HepG2 (cell line): ENCODE results near the gene CASP6. TPM values are rescaled to one million over a fixed set of nuclear protein-coding genes. Genes with fewer than 3 reads are reported as not detected.

Experiments
- ATAC-seq: fragments of 200-7000 bp; cut with Tn5 transposase; 3 replicates; pipeline ENCODE4 v1.9.1; 2020; ENCODE audit warnings: mild to moderate bottlenecking, moderate library complexity
- BruUV-seq: library from RNA; stranded (reverse); fragments of 400-500 nt; replicated peaks from 2 replicates; lab custom pipeline; 2021; lab: Mats Ljungman, UMichigan
- CTCF ChIA-PET: fragments of 300-600 bp; formaldehyde crosslinking; extraction: SDS; loops from one replicate; lab custom pipeline; 2021; ENCODE audit warnings: low total read pairs, inconsistent platforms, low intra/inter-chr PET ratio; lab: Yijun Ruan, JAX
- POLR2A ChIA-PET: fragments of 350-600 bp; sonication (Branson Sonifier 250); formaldehyde crosslinking; loops from one replicate; lab custom pipeline; 2020; ENCODE audit warnings: antibody characterized with exemption, inconsistent platforms; lab: Yijun Ruan, JAX
- DNase-seq: peaks from one replicate; pipeline ENCODE4 v3.0.0-alpha.2; 2015; ENCODE audit warnings: low spot score
- FAIRE-seq: peaks from 3 replicates; lab custom pipeline; 2011; peaks lifted over from hg19 to GRCh38; lab: Jason Lieb, UNC
- H2AFZ ChIP-seq: one replicate; pipeline ENCODE4 v1.6.1; 2011; ENCODE audit warnings: low read length, inconsistent platforms
- H3K27ac ChIP-seq: fragments of 300-600 bp; 3 replicates; pipeline ENCODE4 v1.8.0; 2011; ENCODE audit warnings: mixed run types, mild to moderate bottlenecking, mixed read lengths, low read length, inconsistent platforms; ENCODE audit not compliant: insufficient read depth; ENCODE audit errors: extremely low read length
- H3K27me3 ChIP-seq, 2 experiments: fragments of 200-600 bp in 1 of 2; 2 replicates in 1 of 2; 3 replicates in 1 of 2; pipeline versions ENCODE4 v1.6.0 to v1.8.0; 2011; ENCODE audit warnings: low read length in 2 of 2, mild to moderate bottlenecking in 2 of 2, moderate library complexity in 2 of 2, inconsistent platforms in 1 of 2; ENCODE audit not compliant: insufficient read depth in 2 of 2, control insufficient read depth in 1 of 2
- H3K36me3 ChIP-seq, 2 experiments: fragments of 200-600 bp in 1 of 2; replicated peaks in 1 of 2; 2 replicates in 1 of 2; 3 replicates in 1 of 2; pipeline versions ENCODE4 v1.5.1 to v1.8.0; 2011; ENCODE audit warnings: low read length in 2 of 2, inconsistent platforms in 1 of 2; ENCODE audit not compliant: insufficient read depth in 2 of 2, control insufficient read depth in 1 of 2
- H3K4me1 ChIP-seq: 2 replicates; pipeline ENCODE4 v1.5.1; 2012; ENCODE audit warnings: low read length, inconsistent platforms; ENCODE audit not compliant: insufficient read depth
- H3K4me2 ChIP-seq: 2 replicates; pipeline ENCODE4 v1.6.0; 2011; ENCODE audit warnings: low read depth, low read length, inconsistent platforms
- H3K4me3 ChIP-seq, 3 experiments: fragments of 200-600 bp in 1 of 3; sonication (generic), shearing (Covaris generic) in 1 of 3; replicated peaks in 1 of 3; 2 replicates each; pipeline ENCODE4 v1.5.1; 2011 to 2016; ENCODE audit warnings: low read length in 3 of 3, inconsistent platforms in 2 of 3, low read depth in 2 of 3, mild to moderate bottlenecking in 2 of 3, control low read depth in 1 of 3, mixed read lengths in 1 of 3; ENCODE audit not compliant: insufficient read depth in 1 of 3
- H3K79me2 ChIP-seq: one replicate; pipeline ENCODE4 v1.6.1; 2011; ENCODE audit warnings: low read length, inconsistent platforms; ENCODE audit not compliant: insufficient read depth
- H3K9ac ChIP-seq: 2 replicates; pipeline ENCODE4 v1.6.0; 2011; ENCODE audit warnings: mild to moderate bottlenecking, low read depth, low read length, inconsistent platforms; ENCODE audit not compliant: insufficient read depth
- H3K9me3 ChIP-seq: 2 replicates; pipeline ENCODE4 v1.5.1; 2012; ENCODE audit warnings: mild to moderate bottlenecking, low read length
- H4K20me1 ChIP-seq: 2 replicates; pipeline ENCODE4 v1.6.0; 2011; ENCODE audit warnings: inconsistent platforms, mild to moderate bottlenecking, low read length, moderate library complexity; ENCODE audit not compliant: insufficient read depth
- HMG20A ChIP-seq: IDR thresholded peaks from 2 replicates; pipeline ENCODE4 v1.6.1; 2016; ENCODE audit warnings: borderline replicate concordance
- KDM4B ChIP-seq: sonication (generic); formaldehyde crosslinking; IDR thresholded peaks from 2 replicates; pipeline ENCODE4 v1.4.0; 2020; ENCODE audit warnings: missing genetic modification reagents
- NCOA2 ChIP-seq: sonication (generic); formaldehyde crosslinking; IDR thresholded peaks from 2 replicates; pipeline ENCODE4 v1.8.0; 2022; ENCODE audit warnings: inconsistent platforms
- PITX1 ChIP-seq: sonication (generic); formaldehyde crosslinking; IDR thresholded peaks from 2 replicates; pipeline ENCODE4 v1.5.1; 2020; ENCODE audit warnings: mild to moderate bottlenecking, missing genetic modification reagents
- TEAD2 ChIP-seq: sonication (generic); formaldehyde crosslinking; IDR thresholded peaks from 2 replicates; pipeline ENCODE4 v1.9.0; 2021; ENCODE audit warnings: missing genetic modification reagents
- YY1 ChIP-seq: IDR thresholded peaks from 2 replicates; pipeline ENCODE4 v1.6.1; 2011; ENCODE audit warnings: low read length, low read depth, moderate library complexity, mild to moderate bottlenecking; ENCODE audit not compliant: insufficient read depth, insufficient replicate concordance
- ZNF256 ChIP-seq: sonication (generic); formaldehyde crosslinking; conservative IDR thresholded peaks from 2 replicates; pipeline ENCODE4 v1.4.0; 2020; ENCODE audit warnings: missing genetic modification reagents
- ZNF382 ChIP-seq: sonication (generic); formaldehyde crosslinking; IDR thresholded peaks from 2 replicates; pipeline ENCODE4 v1.5.0; 2020; ENCODE audit warnings: missing genetic modification reagents, mild to moderate bottlenecking, borderline replicate concordance
- ZNF530 ChIP-seq: sonication (generic); formaldehyde crosslinking; IDR thresholded peaks from 2 replicates; pipeline ENCODE4 v1.5.0; 2020; ENCODE audit warnings: low read depth, mild to moderate bottlenecking, missing genetic modification reagents
- ZNF607 ChIP-seq: sonication (generic); formaldehyde crosslinking; IDR thresholded peaks from 2 replicates; pipeline ENCODE4 v1.5.1; 2020; ENCODE audit warnings: missing genetic modification reagents, mild to moderate bottlenecking, borderline replicate concordance
- ZNF776 ChIP-seq: sonication (generic); formaldehyde crosslinking; IDR thresholded peaks from 2 replicates; pipeline ENCODE4 v1.4.0; 2020; ENCODE audit warnings: mild to moderate bottlenecking, missing genetic modification reagents
- WGBS: methylation state at CpG from one replicate; pipeline ENCODE4 v1.1.6; 2017; ENCODE audit warnings: low lambda C conversion rate; 5-methylcytosine and 5-hydroxymethylcytosine counted together
- in situ Hi-C: cut with HindIII; loops from 2 replicates; pipeline ENCODE4 v1.10.0; 2017; ENCODE audit warnings: low pct_unique_long_range_greater_than_20kb; ENCODE audit not compliant: extremely low pct_ligation_motif_present
- intact Hi-C: fragments of 100-400 bp; cut with micrococcal nuclease; formaldehyde crosslinking; loops from one replicate; pipeline ENCODE4 v1.10.0; 2022; ENCODE audit not compliant: unreplicated experiment
- polyA plus RNA-seq, 8 experiments: library from polyadenylated mRNA; depleted of rRNA in 3 of 8; stranded (reverse) in 7 of 8; unstranded in 1 of 8; fragments of >200 nt; fragmentation: Illumina TruSeq in 4 of 8; extraction: Trizol in 4 of 8; gene quantifications; 2 replicates each; pipeline versions ENCODE4 v1.2.1 to v1.2.3, GENCODE V29; 2011 to 2016; ENCODE audit warnings: low read depth in 4 of 8, missing spikeins in 1 of 8, mixed read lengths in 1 of 8; ENCODE audit not compliant: insufficient read depth in 1 of 8
- total RNA-seq, 5 experiments: library from RNA; depleted of rRNA; stranded (reverse); fragments of >200 nt; fragmentation: Illumina TruSeq; extraction: Trizol; gene quantifications; 2 replicates each; pipeline ENCODE4 v1.2.3, GENCODE V29; 2016; ENCODE audit warnings: low read depth in 1 of 5
- TF ChIP-seq, protein P1 (sequence below): sonication (generic); formaldehyde crosslinking; IDR thresholded peaks from 2 replicates; pipeline ENCODE4 v1.8.1; 2023; ENCODE audit warnings: mild to moderate bottlenecking, missing genetic modification reagents
- TF ChIP-seq, protein P2 (sequence below): sonication (generic); formaldehyde crosslinking; IDR thresholded peaks from 2 replicates; pipeline ENCODE4 v1.5.0; 2020; ENCODE audit warnings: mild to moderate bottlenecking, missing genetic modification reagents

Gene CASP6
- total and polyA plus RNA-seq, 2 of the 13 experiments (the other 11 are each of a cell fraction or from before 2014, with no cell fraction given), result 19.7 to 34.6 TPM

DNA sequence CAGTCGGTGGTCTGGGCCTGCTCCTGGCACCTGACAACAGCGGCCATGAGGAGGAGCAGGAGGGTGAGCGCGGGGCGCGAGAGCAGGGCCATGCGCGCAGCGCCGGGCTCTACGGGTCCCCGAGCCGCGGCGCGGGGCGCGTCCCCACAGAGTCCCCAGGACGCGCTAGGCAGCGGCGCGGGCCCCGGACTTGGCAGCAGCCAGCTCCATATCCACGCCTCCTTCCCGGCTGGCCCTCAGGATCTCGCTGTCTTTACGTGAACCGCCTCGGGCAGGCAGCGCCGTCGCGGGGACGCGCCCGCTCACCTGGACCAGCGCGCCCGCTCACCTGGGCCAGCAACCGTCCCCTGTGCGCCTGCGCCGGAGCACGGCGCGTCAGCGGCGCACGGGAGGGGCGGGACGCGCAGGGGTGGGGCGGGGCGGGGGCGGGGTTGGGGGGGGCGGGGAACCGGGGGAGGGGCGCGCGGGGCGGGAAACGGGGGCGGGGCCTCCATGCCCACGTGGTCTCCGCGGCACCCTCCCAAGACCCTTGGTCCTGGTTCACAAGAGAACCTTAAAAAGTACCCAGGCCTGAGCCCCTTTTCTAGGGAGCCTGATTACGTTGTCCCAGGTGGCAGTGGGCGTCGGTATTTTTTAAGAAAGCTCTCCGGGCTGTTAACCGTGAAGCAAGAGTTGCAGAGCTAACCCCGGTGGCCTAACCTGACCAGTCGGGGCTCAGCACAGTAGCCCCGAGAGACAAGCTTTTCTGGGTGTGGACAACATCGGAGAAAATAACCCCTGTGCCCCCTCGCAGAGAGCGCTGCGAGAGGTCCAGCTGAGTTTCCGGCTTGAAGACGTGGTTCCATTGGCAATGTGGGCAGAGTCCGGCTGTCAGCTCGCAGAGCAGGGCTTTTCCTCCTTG lies 26.7 kb upstream of the CASP6 start, which contains the start of gene PLA2G12A:
Gene PLA2G12A (minus strand): TSS at position 353 of the 901 bp plus-strand sequence. CDS start 261 bp downstream, at position 92.
- Histone ChIP-seq H3K4me2 (peak within 1 kb of the TSS; percentile 92), H3K36me3 (no peaks in the 10 kb centered on the region; a peak in 1 of 5 replicates), H3K79me2 (peaks cover 29% of the 10 kb centered on the region), H3K27me3 (no peaks in the 10 kb centered on the region; a peak in 2 of 5 replicates), H4K20me1 (no peaks in the 10 kb centered on the region), H3K4me3 (peak within 1 kb of the TSS; percentile 79 to 91 (median 88)), H3K27ac (peak within 1 kb of the TSS; percentile 81), H3K9ac (peak within 1 kb of the TSS; percentile 75), H3K9me3 (no peaks in the 10 kb centered on the region), H2AFZ (peak within 1 kb of the TSS; percentile 8), H3K4me1 (peaks cover 25% of the 10 kb centered on the region)
- 47% methylated on average over 32 of the region's 83 CpGs for WGBS
- POLR2A ChIA-PET, result interaction anchor here (1.0 to 1.5 kb wide), 2 partner anchors 72 to 85 kb away, joined by 3 to 6 read pairs; partner anchors contain the start of genes CFI and GAR1
- BruUV-seq, result no TSS peak
- ATAC-seq (peak; percentile 96), FAIRE-seq (no peak), DNase-seq (peak; percentile 68)
- CTCF ChIA-PET, result no interaction called here
- intact Hi-C loops, result loop anchor here (2.0 to 10.0 kb wide), 4 partner anchors 75 to 295 kb away; partner anchors contain the start of genes GAR1, MCUB and SEC24B
- in situ Hi-C loops, result no loop called here
- TF ChIP-seq HMG20A, result no peak
- no peak for TF ChIP-seq TEAD2 (CRISPR knock-in tag)
- peak; percentile 62 for TF ChIP-seq YY1
- TF ChIP-seq, protein P1, sequence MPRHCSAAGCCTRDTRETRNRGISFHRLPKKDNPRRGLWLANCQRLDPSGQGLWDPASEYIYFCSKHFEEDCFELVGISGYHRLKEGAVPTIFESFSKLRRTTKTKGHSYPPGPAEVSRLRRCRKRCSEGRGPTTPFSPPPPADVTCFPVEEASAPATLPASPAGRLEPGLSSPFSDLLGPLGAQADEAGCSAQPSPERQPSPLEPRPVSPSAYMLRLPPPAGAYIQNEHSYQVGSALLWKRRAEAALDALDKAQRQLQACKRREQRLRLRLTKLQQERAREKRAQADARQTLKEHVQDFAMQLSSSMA, result no peak
- no peak for TF ChIP-seq KDM4B (CRISPR knock-in tag)
- no peak for TF ChIP-seq NCOA2 (CRISPR knock-in tag)
- TF ChIP-seq ZNF776 (CRISPR knock-in tag), result peak; percentile 73; the same call in 1 of the 2 replicates
- no peak for TF ChIP-seq ZNF256 (CRISPR knock-in tag)
- TF ChIP-seq ZNF607 (CRISPR knock-in tag), result peak; percentile 89
- TF ChIP-seq PITX1 (CRISPR knock-in tag), result no peak
- TF ChIP-seq, protein P2, sequence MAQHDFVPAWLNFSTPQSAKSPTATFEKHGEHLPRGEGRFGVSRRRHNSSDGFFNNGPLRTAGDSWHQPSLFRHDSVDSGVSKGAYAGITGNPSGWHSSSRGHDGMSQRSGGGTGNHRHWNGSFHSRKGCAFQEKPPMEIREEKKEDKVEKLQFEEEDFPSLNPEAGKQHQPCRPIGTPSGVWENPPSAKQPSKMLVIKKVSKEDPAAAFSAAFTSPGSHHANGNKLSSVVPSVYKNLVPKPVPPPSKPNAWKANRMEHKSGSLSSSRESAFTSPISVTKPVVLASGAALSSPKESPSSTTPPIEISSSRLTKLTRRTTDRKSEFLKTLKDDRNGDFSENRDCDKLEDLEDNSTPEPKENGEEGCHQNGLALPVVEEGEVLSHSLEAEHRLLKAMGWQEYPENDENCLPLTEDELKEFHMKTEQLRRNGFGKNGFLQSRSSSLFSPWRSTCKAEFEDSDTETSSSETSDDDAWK (CRISPR knock-in tag), result no peak
- TF ChIP-seq ZNF382 (CRISPR knock-in tag), result no peak
- no peak for TF ChIP-seq ZNF530 (CRISPR knock-in tag)
